Hepatocyte (in vitro differentiated cells): ENCODE measurements around the gene TRPM6. TPM values are rescaled to one million over a fixed set of nuclear protein-coding genes. Genes with fewer than 3 reads are reported as not detected.

ENCODE experiments used
- DNase-seq: peaks from one replicate; pipeline ENCODE4 v3.0.0-alpha.2; 2016; ENCODE audit warnings: low spot score
- H2AFZ ChIP-seq: fragments of 200-600 bp; sonication (generic); 2 replicates; pipeline ENCODE4 v1.6.0; 2016; ENCODE audit warnings: antibody characterized with exemption, mild to moderate bottlenecking
- H3K27ac ChIP-seq: fragments of 200-600 bp; sonication (generic); 2 replicates; pipeline ENCODE4 v1.5.1; 2016; ENCODE audit warnings: mild to moderate bottlenecking
- H3K27me3 ChIP-seq: fragments of 200-600 bp; sonication (generic); 2 replicates; pipeline ENCODE4 v1.6.1; 2016
- H3K36me3 ChIP-seq: fragments of 200-600 bp; sonication (generic); replicated peaks from 2 replicates; pipeline ENCODE4 v1.5.1; 2016; ENCODE audit warnings: low read depth; ENCODE audit not compliant: insufficient read depth
- H3K4me1 ChIP-seq: fragments of 200-600 bp; sonication (generic); 2 replicates; pipeline ENCODE4 v1.5.1; 2016; ENCODE audit warnings: mild to moderate bottlenecking, moderate library complexity; ENCODE audit not compliant: insufficient read depth
- H3K4me2 ChIP-seq: fragments of 200-600 bp; sonication (generic); 2 replicates; pipeline ENCODE4 v1.6.0; 2016
- H3K4me3 ChIP-seq: fragments of 200-600 bp; sonication (generic); 2 replicates; pipeline ENCODE4 v1.5.1; 2016; ENCODE audit warnings: mild to moderate bottlenecking
- H3K79me2 ChIP-seq: fragments of 200-600 bp; sonication (generic); 2 replicates; pipeline ENCODE4 v1.6.0; 2017; ENCODE audit warnings: mild to moderate bottlenecking
- H3K9me2 ChIP-seq: fragments of 200-600 bp; sonication (generic); replicated peaks from 2 replicates; pipeline ENCODE4 v1.6.0; 2017; ENCODE audit warnings: mild to moderate bottlenecking; ENCODE audit not compliant: insufficient read depth
- H3K9me3 ChIP-seq: fragments of 200-600 bp; sonication (generic); 2 replicates; pipeline ENCODE4 v1.5.1; 2016; ENCODE audit warnings: low read depth, mild to moderate bottlenecking
- H4K20me1 ChIP-seq: fragments of 200-600 bp; sonication (generic); 2 replicates; pipeline ENCODE4 v1.6.0; 2016; ENCODE audit warnings: mild to moderate bottlenecking; ENCODE audit not compliant: insufficient read depth, poor library complexity, severe bottlenecking
- CTCF ChIP-seq: fragments of 200-600 bp; sonication (generic); IDR thresholded peaks from 2 replicates; pipeline ENCODE4 v1.5.1; 2016; ENCODE audit warnings: antibody characterized with exemption, mild to moderate bottlenecking; ENCODE audit not compliant: poor library complexity
- EZH2 ChIP-seq: fragments of 200-600 bp; sonication (generic); IDR thresholded peaks from 2 replicates; pipeline ENCODE4 v1.6.1; 2016; ENCODE audit warnings: antibody characterized with exemption, mild to moderate bottlenecking, borderline replicate concordance
- EZH2phosphoT487 ChIP-seq: fragments of 200-600 bp; sonication (generic); IDR thresholded peaks from one replicate; pipeline ENCODE4 v1.6.1; 2018; ENCODE audit warnings: antibody characterized with exemption, mild to moderate bottlenecking, low read depth, moderate library complexity; ENCODE audit not compliant: unreplicated experiment, severe bottlenecking
- WGBS: methylation state at CpG from one replicate; pipeline ENCODE4 v1.1.6; 2016; ENCODE audit warnings: low lambda C conversion rate; ENCODE audit errors: missing lambda C conversion rate; 5-methylcytosine and 5-hydroxymethylcytosine counted together
- polyA plus RNA-seq: library from polyadenylated mRNA; unstranded; fragments of >200 nt; fragmentation: Nextera tagmentation; extraction: Ambion mirVana; gene quantifications from 2 replicates; pipeline ENCODE4 v1.2.1, GENCODE V29; 2016
- total RNA-seq: library from RNA; depleted of rRNA; stranded (reverse); fragments of >200 nt; gene quantifications from 2 replicates; pipeline ENCODE4 v1.2.3, GENCODE V29; 2014

TRPM6 gene
- total and polyA plus RNA-seq, 2 experiments from 2014 or later: 3.7 to 19.0 TPM

- Histone ChIP-seq H3K79me2 (no peaks in the 10 kb centered on the region), H3K36me3 (no peaks in the 10 kb centered on the region), H4K20me1 (no peaks in the 10 kb centered on the region), H3K9me2 (no peaks in the 10 kb centered on the region), H3K4me3 (no peak overlapping the region), H3K27me3 (no peaks in the 10 kb centered on the region), H3K4me2 (peak overlapping the region; percentile 21), H3K9me3 (no peaks in the 10 kb centered on the region), H2AFZ (no peak overlapping the region), H3K27ac (peak overlapping the region; percentile 60), H3K4me1 (no peaks in the 10 kb centered on the region)
- 88% methylated on average over 4 of the region's 4 CpGs for WGBS
- no peak for DNase-seq
- TF ChIP-seq CTCF (no peak), EZH2 (no peak), EZH2phosphoT487 (no peak)
Measured at GRCh38 chr9:74735761-74736160, 152.0 kb downstream of the TRPM6 start.

- Histone ChIP-seq H3K27ac (no peak overlapping the region), H3K4me1 (no peaks in the 10 kb centered on the region), H3K4me2 (peak overlapping the region; percentile 51), H4K20me1 (no peaks in the 10 kb centered on the region), H3K9me3 (no peaks in the 10 kb centered on the region), H3K79me2 (no peaks in the 10 kb centered on the region), H3K4me3 (no peak overlapping the region), H3K36me3 (no peaks in the 10 kb centered on the region), H3K9me2 (no peaks in the 10 kb centered on the region), H3K27me3 (no peaks in the 10 kb centered on the region), H2AFZ (no peak overlapping the region)
- 44% methylated on average over 9 of the region's 9 CpGs for WGBS
- no peak for TF ChIP-seq CTCF
- TF ChIP-seq EZH2phosphoT487: no peak
- TF ChIP-seq EZH2: no peak
- no peak for DNase-seq
Measured at GRCh38 chr9:74729136-74729695, 158.5 kb downstream of the TRPM6 start.

- DNase-seq: no peak
- H3K36me3 ChIP-seq: no peaks in the 10 kb centered on the region
- H3K27me3 ChIP-seq: no peaks in the 10 kb centered on the region
- no peaks in the 10 kb centered on the region for H3K4me1 ChIP-seq
- H3K4me3 ChIP-seq: no peak overlapping the region
- no peak overlapping the region for H3K27ac ChIP-seq
- no peak for TF ChIP-seq EZH2
- H3K9me2 ChIP-seq: no peaks in the 10 kb centered on the region
- WGBS: 86% methylated on average over 7 of the region's 7 CpGs
- H3K4me2 ChIP-seq: no peak overlapping the region
- no peaks in the 10 kb centered on the region for H3K9me3 ChIP-seq
- no peaks in the 10 kb centered on the region for H4K20me1 ChIP-seq
- H3K79me2 ChIP-seq: no peaks in the 10 kb centered on the region
- H2AFZ ChIP-seq: no peak overlapping the region
Measured at GRCh38 chr9:74728176-74728575, 159.5 kb downstream of the TRPM6 start.

- WGBS: 87% methylated on average over 3 of the region's 3 CpGs
- Histone ChIP-seq H3K27me3 (no peaks in the 10 kb centered on the region), H4K20me1 (no peaks in the 10 kb centered on the region), H3K9me2 (no peaks in the 10 kb centered on the region), H3K4me3 (no peak overlapping the region), H3K9me3 (no peaks in the 10 kb centered on the region), H3K79me2 (no peaks in the 10 kb centered on the region), H2AFZ (no peak overlapping the region), H3K27ac (no peak overlapping the region), H3K4me1 (no peaks in the 10 kb centered on the region), H3K36me3 (no peaks in the 10 kb centered on the region), H3K4me2 (no peak overlapping the region)
- TF ChIP-seq CTCF (no peak), EZH2phosphoT487 (no peak), EZH2 (no peak)
- DNase-seq: no peak
Measured at GRCh38 chr9:74726581-74726980, 161.1 kb downstream of the TRPM6 start.
